GM10248 (cell line): Measurements from ENCODE around the gene MTF1.

Source experiments
- CTCF ChIA-PET: fragments of 300-600 bp; sonication (Branson Sonifier 250); formaldehyde crosslinking; extraction: SDS; loops from one replicate; lab custom pipeline; 2021; ENCODE audit warnings: antibody characterized with exemption; lab: Yijun Ruan, JAX
- POLR2A ChIA-PET: fragments of 350-650 bp; sonication (Branson Sonifier 250); formaldehyde crosslinking; extraction: SDS; loops from one replicate; lab custom pipeline; 2020; ENCODE audit warnings: antibody characterized with exemption; lab: Yijun Ruan, JAX
- DNase-seq: peaks from one replicate; pipeline ENCODE4 v3.0.0; 2012; ENCODE audit errors: extremely low spot score
- TF ChIP-seq, protein P1 (sequence below): IDR thresholded peaks from 2 replicates; pipeline ENCODE4 v1.5.1; 2012; ENCODE audit warnings: mild to moderate bottlenecking, low read depth; ENCODE audit errors: extremely low read depth, missing control alignments, control extremely low read depth

Gene MTF1

GRCh38 chr1:37868466-37868865, 9.1 kb upstream of the MTF1 start:
- DNase-seq, result no peak
- POLR2A ChIA-PET, result interaction anchor here (0.6 kb wide), 1 partner anchor 61 kb away, joined by 8 read pairs; the partner anchor contains the start of genes C1orf122 and YRDC
- CTCF ChIA-PET, result interaction anchor here (6.4 kb wide), 1 partner anchor 9 kb away, joined by 39 read pairs; the partner anchor contains the start of gene MTF1
- TF ChIP-seq, protein P1, sequence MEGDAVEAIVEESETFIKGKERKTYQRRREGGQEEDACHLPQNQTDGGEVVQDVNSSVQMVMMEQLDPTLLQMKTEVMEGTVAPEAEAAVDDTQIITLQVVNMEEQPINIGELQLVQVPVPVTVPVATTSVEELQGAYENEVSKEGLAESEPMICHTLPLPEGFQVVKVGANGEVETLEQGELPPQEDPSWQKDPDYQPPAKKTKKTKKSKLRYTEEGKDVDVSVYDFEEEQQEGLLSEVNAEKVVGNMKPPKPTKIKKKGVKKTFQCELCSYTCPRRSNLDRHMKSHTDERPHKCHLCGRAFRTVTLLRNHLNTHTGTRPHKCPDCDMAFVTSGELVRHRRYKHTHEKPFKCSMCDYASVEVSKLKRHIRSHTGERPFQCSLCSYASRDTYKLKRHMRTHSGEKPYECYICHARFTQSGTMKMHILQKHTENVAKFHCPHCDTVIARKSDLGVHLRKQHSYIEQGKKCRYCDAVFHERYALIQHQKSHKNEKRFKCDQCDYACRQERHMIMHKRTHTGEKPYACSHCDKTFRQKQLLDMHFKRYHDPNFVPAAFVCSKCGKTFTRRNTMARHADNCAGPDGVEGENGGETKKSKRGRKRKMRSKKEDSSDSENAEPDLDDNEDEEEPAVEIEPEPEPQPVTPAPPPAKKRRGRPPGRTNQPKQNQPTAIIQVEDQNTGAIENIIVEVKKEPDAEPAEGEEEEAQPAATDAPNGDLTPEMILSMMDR, result no peak

DNA sequence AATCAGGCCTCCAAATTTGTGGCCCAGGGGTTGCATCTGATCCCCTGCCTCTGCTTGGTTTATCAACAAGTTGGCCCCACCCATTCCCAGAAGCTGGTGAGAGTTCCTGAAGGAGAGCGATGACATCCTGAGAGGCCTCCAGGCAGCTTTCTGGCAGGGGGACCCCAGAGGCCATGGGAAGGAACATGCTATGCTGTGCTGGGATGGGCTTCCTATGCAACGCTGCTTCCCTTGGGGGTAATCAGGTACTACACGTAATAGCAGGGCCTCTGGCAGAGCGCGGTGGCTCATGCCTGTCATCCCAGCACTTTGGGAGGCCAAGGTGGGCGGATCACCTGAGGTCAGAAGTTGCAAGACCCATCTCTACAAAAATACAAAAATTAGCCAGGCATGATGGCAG, 8.4 kb upstream of the MTF1 start:
- no peak for DNase-seq
- CTCF ChIA-PET, result interaction anchor here (6.4 kb wide), 1 partner anchor 8 kb away, joined by 39 read pairs; the partner anchor contains the start of gene MTF1
- POLR2A ChIA-PET, result interaction anchor here (0.6 kb wide), 1 partner anchor 60 kb away, joined by 8 read pairs; the partner anchor contains the start of genes C1orf122 and YRDC
- TF ChIP-seq, protein P1, result no peak

- no peak for DNase-seq
- CTCF ChIA-PET, result interaction anchor here (0.6 to 1.3 kb wide), 2 partner anchors 11 to 27 kb away, joined by 3 read pairs; no protein-coding TSS in a partner anchor
- TF ChIP-seq, protein P1, result no peak
- POLR2A ChIA-PET, result no interaction called here
Measured at GRCh38 chr1:37866491-37866890, 7.1 kb upstream of the MTF1 start.

DNA sequence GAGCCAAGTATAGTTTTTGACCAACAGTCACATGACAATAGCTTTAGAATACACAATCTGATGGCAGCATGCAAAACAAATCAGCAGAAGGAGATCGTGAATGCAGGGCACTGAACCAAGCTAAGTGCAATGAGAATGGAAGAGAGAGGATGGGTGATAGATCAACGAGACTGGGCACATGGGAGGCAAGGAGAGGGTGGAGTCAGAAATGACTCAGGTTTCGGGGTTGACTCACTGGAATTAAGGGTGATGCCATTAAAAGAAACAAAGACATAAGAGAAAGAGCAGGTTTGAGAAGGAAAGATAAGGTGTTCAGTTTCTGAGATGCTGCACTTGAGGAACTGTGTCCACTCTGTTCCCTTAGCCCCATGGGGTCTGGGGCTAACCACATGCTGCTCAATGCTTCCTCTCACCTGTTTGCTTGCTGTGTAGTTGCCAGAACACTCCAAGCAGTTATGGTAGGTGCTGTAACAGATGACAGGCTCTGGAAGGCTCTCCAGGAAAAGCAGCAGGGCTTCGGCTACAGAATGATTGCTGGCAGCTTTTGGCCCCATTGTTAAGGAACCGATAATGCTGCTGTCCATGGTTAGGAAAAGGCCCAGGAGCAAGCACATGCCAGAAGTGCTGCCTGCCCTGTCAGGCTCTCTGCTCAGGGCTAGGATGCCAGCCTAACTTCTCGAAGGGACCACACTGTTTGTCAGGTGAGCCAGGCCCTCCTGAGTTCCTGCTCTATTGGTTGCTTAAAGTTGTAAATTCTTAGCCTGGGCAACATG, 6.1 kb upstream of the MTF1 start:
- DNase-seq, result no peak
- ChIA-PET CTCF (interaction anchor here (1.1 kb wide), 1 partner anchor 24 kb away, joined by 3 read pairs; no protein-coding TSS in a partner anchor), POLR2A (no interaction called here)
- TF ChIP-seq, protein P1, result no peak

DNA sequence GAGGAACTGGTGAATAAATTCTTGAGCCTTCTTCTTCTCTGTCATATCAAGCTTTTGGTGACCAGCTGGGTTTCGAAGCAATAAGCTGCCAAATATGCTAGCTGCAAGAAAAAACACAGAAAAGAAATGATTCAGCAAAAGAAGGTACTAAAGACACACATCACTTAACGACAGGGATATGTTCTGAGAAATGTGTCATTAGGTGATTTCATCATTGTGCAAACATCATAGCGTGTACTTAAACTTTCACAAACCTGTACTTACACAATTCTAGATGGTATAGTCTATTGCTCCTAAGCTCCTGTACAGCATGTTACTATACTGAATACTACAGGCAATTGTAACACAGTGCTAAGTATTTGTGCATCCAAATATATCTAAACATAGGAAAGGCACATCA, 2.9 kb upstream of the MTF1 start:
- DNase-seq, result no peak
- TF ChIP-seq, protein P1, result no peak
- CTCF ChIA-PET, result interaction anchor here (0.8 to 1.7 kb wide), 4 partner anchors 9 to 127 kb away, joined by 3 to 5 read pairs (median 4); partner anchors contain the start of gene SF3A3
- POLR2A ChIA-PET, result no interaction called here

DNA sequence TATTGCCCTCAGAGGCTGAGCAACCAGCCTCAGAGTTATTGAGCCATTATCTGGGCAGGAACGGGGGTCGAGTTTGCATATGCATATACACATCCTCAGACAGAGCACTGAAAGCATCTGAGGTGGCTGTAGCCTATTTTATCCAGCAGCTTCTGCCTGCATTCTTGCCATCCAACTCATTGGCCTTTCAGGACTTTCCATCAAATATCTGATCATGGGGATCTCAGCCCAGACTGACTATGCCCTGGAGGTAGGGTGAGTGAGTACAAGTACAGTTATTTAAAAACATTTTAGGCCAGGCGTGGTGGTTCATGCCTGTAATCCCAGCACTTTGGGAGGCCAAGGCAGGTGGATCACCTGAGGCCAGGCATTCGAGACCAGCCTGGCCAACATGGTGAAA, 1.8 kb upstream of the MTF1 start:
- TF ChIP-seq, protein P1, result no peak

More for the DNA sequence above, 1.8 kb upstream of the MTF1 start:
- no peak for DNase-seq
- CTCF ChIA-PET, result interaction anchor here (1.1 to 3.1 kb wide), 5 partner anchors 10 to 129 kb away, joined by 3 to 51 read pairs (median 18); partner anchors contain the start of gene SF3A3
- POLR2A ChIA-PET, result no interaction called here
